GM21619 (cell line): ENCODE results near the gene GNA14.

Source experiments
- ATAC-seq: cut with Tn5 transposase; IDR thresholded peaks from one replicate; pipeline ENCODE4 v1.9.1; 2021; ENCODE audit not compliant: unreplicated experiment

The GNA14 gene

GRCh38 chr9:77543131-77543822, 104.8 kb downstream of the GNA14 start:
- no peak for ATAC-seq

- no peak for ATAC-seq
These were observed 106.5 kb downstream of the GNA14 start for GRCh38 chr9:77541600-77541999.

GRCh38 chr9:77541055-77541454, 107.1 kb downstream of the GNA14 start:
- no peak for ATAC-seq

- ATAC-seq = no peak
These were observed 113.6 kb downstream of the GNA14 start for GRCh38 chr9:77534376-77535057.

- no peak for ATAC-seq
These were observed 114.5 kb downstream of the GNA14 start for GRCh38 chr9:77533671-77534070.

- ATAC-seq = no peak
These were observed 115.5 kb downstream of the GNA14 start for GRCh38 chr9:77532607-77533006.

GRCh38 chr9:77531400-77531799, 116.7 kb downstream of the GNA14 start:
- no peak for ATAC-seq

- ATAC-seq = no peak
These were observed 124.2 kb downstream of the GNA14 start for GRCh38 chr9:77523891-77524290.

GRCh38 chr9:77521091-77521490, 127.0 kb downstream of the GNA14 start:
- ATAC-seq = no peak

- no peak for ATAC-seq
These were observed 129.4 kb downstream of the GNA14 start for GRCh38 chr9:77518688-77519087.

- no peak for ATAC-seq
These were observed 131.3 kb downstream of the GNA14 start for GRCh38 chr9:77516781-77517180.

GRCh38 chr9:77514886-77515711, 133.0 kb downstream of the GNA14 start:
- no peak for ATAC-seq

GRCh38 chr9:77513457-77513856, 134.7 kb downstream of the GNA14 start:
- ATAC-seq = no peak

- no peak for ATAC-seq
These were observed 135.2 kb downstream of the GNA14 start for GRCh38 chr9:77512876-77513275.

- no peak for ATAC-seq
These were observed 136.6 kb downstream of the GNA14 start for GRCh38 chr9:77511525-77511924.

GRCh38 chr9:77510666-77511065, 137.5 kb downstream of the GNA14 start:
- ATAC-seq = no peak

GRCh38 chr9:77508396-77508795, 139.7 kb downstream of the GNA14 start:
- ATAC-seq = no peak

GRCh38 chr9:77507212-77507961, 140.7 kb downstream of the GNA14 start:
- no peak for ATAC-seq

- no peak for ATAC-seq
These were observed 142.9 kb downstream of the GNA14 start for GRCh38 chr9:77505232-77505631.

GRCh38 chr9:77502568-77502967, 145.6 kb downstream of the GNA14 start:
- no peak for ATAC-seq

- ATAC-seq = no peak
These were observed 149.2 kb downstream of the GNA14 start for GRCh38 chr9:77498891-77499290.
